HCT116 (cell line): Measurements from ENCODE around the gene DNAH9. TPM values are rescaled to one million over a fixed set of nuclear protein-coding genes. Genes with fewer than 3 reads are reported as not detected.

Source experiments
- ATAC-seq: fragments of 200-7000 bp; cut with Tn5 transposase; 2 replicates; pipeline ENCODE4 v1.9.1; 2020; ENCODE audit warnings: mild to moderate bottlenecking, moderate library complexity
- BruUV-seq: library from RNA; stranded (reverse); fragments of 400-500 nt; replicated peaks from 2 replicates; lab custom pipeline; 2021; lab: Mats Ljungman, UMichigan
- CTCF ChIA-PET: fragments of 300-600 bp; sonication (Branson Sonifier 250); formaldehyde crosslinking; loops from one replicate; lab custom pipeline; 2021; ENCODE audit warnings: antibody characterized with exemption; lab: Charles Lee
- POLR2A ChIA-PET: fragments of 300-600, 350-600 bp; sonication (Branson Sonifier 250); formaldehyde crosslinking; loops from one replicate; lab custom pipeline; 2021; ENCODE audit warnings: antibody characterized with exemption; lab: Charles Lee
- RAD21 ChIA-PET, 2 experiments: fragments of 300-600 bp; sonication (Branson Sonifier 250); formaldehyde crosslinking; loops; one replicate each; lab custom pipeline; 2023; ENCODE audit warnings: low total read pairs in 2 of 2; ENCODE audit not compliant: uncharacterized antibody in 2 of 2, unreplicated experiment in 2 of 2, low non-redundant PET in 1 of 2; lab: Charles Lee
- DNase-seq: peaks from one replicate; pipeline ENCODE4 v3.0.0-alpha.2; 2010; ENCODE audit warnings: low read depth, low spot score
- H2AFZ ChIP-seq: fragments of 200-600 bp; shearing (Covaris generic), sonication (generic); 2 replicates; pipeline ENCODE4 v1.6.1; 2017; ENCODE audit warnings: low read depth, mixed run types, mixed read lengths, antibody characterized with exemption, low read length; ENCODE audit not compliant: poor library complexity, severe bottlenecking
- H3K27ac ChIP-seq: 2 replicates; pipeline ENCODE4 v1.5.1; 2012; ENCODE audit warnings: low read depth, low read length
- H3K27me3 ChIP-seq: fragments of 200-600 bp; sonication (generic); 2 replicates; pipeline ENCODE4 v1.6.1; 2016; ENCODE audit warnings: mixed run types, low read length, mixed read lengths; ENCODE audit not compliant: insufficient read depth
- H3K36me3 ChIP-seq, 2 experiments: fragments of 200-500 bp in 1 of 2; fragments of 200-600 bp in 1 of 2; sonication (Bioruptor generic) in 1 of 2; sonication (generic) in 1 of 2; 2 replicates each; pipeline versions ENCODE4 v1.5.1 to v1.6.1; 2014 to 2016; ENCODE audit warnings: low read length in 2 of 2, inconsistent platforms in 1 of 2, mixed read lengths in 1 of 2, mixed run types in 1 of 2; ENCODE audit not compliant: insufficient read depth in 2 of 2, control insufficient read depth in 1 of 2
- H3K4me1 ChIP-seq, 2 experiments: fragments of 200-600 bp in 1 of 2; sonication (generic) in 1 of 2; 2 replicates each; pipeline versions ENCODE4 v1.5.1 to v1.6.1; 2012 to 2017; ENCODE audit warnings: low read length in 2 of 2, inconsistent platforms in 1 of 2, mild to moderate bottlenecking in 1 of 2, mixed read lengths in 1 of 2, mixed run types in 1 of 2, moderate library complexity in 1 of 2; ENCODE audit not compliant: insufficient read depth in 2 of 2, control insufficient read depth in 1 of 2
- H3K4me2 ChIP-seq: fragments of 200-600 bp; sonication (generic); 2 replicates; pipeline ENCODE4 v1.6.1; 2017; ENCODE audit warnings: mixed run types, low read length, mixed read lengths
- H3K4me3 ChIP-seq, 2 experiments: fragments of 200-600 bp in 1 of 2; sonication (generic) in 1 of 2; replicated peaks in 1 of 2; 2 replicates each; pipeline ENCODE4 v1.5.1; 2011 to 2016; ENCODE audit warnings: low read length in 2 of 2, control low read depth in 1 of 2, low read depth in 1 of 2, mild to moderate bottlenecking in 1 of 2, mixed read lengths in 1 of 2, mixed run types in 1 of 2
- H3K79me2 ChIP-seq: fragments of 200-600 bp; sonication (generic); 2 replicates; pipeline ENCODE4 v1.6.1; 2017; ENCODE audit warnings: mild to moderate bottlenecking, mixed run types, low read length, moderate library complexity, mixed read lengths; ENCODE audit not compliant: insufficient read depth
- H3K9ac ChIP-seq: fragments of 200-600 bp; sonication (generic); 2 replicates; pipeline ENCODE4 v1.6.1; 2016; ENCODE audit warnings: low read length, mixed read lengths
- H3K9me2 ChIP-seq: fragments of 200-600 bp; sonication (generic), shearing (Covaris generic); 2 replicates; pipeline ENCODE4 v1.6.1; 2017; ENCODE audit warnings: mixed run types, mild to moderate bottlenecking, moderate library complexity; ENCODE audit not compliant: insufficient read depth
- H3K9me3 ChIP-seq, 2 experiments: fragments of 200-500 bp in 1 of 2; fragments of 200-600 bp in 1 of 2; sonication (Bioruptor generic) in 1 of 2; sonication (generic) in 1 of 2; 2 replicates each; pipeline ENCODE4 v1.6.1; 2014 to 2017; ENCODE audit warnings: low read length in 2 of 2, mixed read lengths in 2 of 2, inconsistent platforms in 1 of 2, low read depth in 1 of 2, mild to moderate bottlenecking in 1 of 2, mixed run types in 1 of 2, moderate library complexity in 1 of 2; ENCODE audit not compliant: control insufficient read depth in 1 of 2, insufficient read depth in 1 of 2
- H4K20me1 ChIP-seq: fragments of 200-600 bp; sonication (generic), shearing (Covaris generic); 2 replicates; pipeline ENCODE4 v1.6.1; 2017; ENCODE audit warnings: mixed run types, mild to moderate bottlenecking, moderate library complexity; ENCODE audit not compliant: insufficient read depth
- CBX3 ChIP-seq: IDR thresholded peaks from 2 replicates; pipeline ENCODE4 v1.6.1; 2012; ENCODE audit warnings: low read depth
- EGR1 ChIP-seq: IDR thresholded peaks from 2 replicates; pipeline ENCODE4 v1.6.1; 2012; ENCODE audit warnings: low read depth
- ELF1 ChIP-seq: IDR thresholded peaks from 2 replicates; pipeline ENCODE4 v1.6.1; 2012; ENCODE audit warnings: low read depth, borderline replicate concordance
- FOSL1 ChIP-seq: IDR thresholded peaks from 2 replicates; pipeline ENCODE4 v1.6.1; 2012; ENCODE audit warnings: low read depth
- POLR2AphosphoS5 ChIP-seq: IDR thresholded peaks from 2 replicates; pipeline ENCODE4 v1.6.1; 2011; ENCODE audit warnings: mild to moderate bottlenecking, low read depth, low read length, moderate library complexity
- SP1 ChIP-seq: IDR thresholded peaks from 2 replicates; pipeline ENCODE4 v1.6.1; 2012; ENCODE audit warnings: low read depth
- SRF ChIP-seq: IDR thresholded peaks from 2 replicates; pipeline ENCODE4 v1.6.1; 2012; ENCODE audit warnings: low read depth
- ZFX ChIP-seq: fragments of 450-650 bp; IDR thresholded peaks from 2 replicates; pipeline ENCODE4 v1.6.1; 2017
- ZNF274 ChIP-seq: fragments of 200-500 bp; sonication (Bioruptor generic); IDR thresholded peaks from 2 replicates; pipeline ENCODE4 v1.6.1; 2014; ENCODE audit warnings: mild to moderate bottlenecking, low read depth, low read length, inconsistent platforms
- intact Hi-C: fragments of 100-400 bp; cut with micrococcal nuclease; formaldehyde crosslinking; loops from 2 replicates; pipeline ENCODE4 v1.10.0; 2022
- total RNA-seq: library from RNA; stranded (reverse); gene quantifications from one replicate; pipeline ENCODE4 v1.2.1, GENCODE V29; 2021; ENCODE audit not compliant: unreplicated experiment
- TF ChIP-seq, protein P1 (sequence below): IDR thresholded peaks from 2 replicates; pipeline ENCODE4 v1.6.1; 2012; ENCODE audit warnings: low read depth
- TF ChIP-seq, protein P2 (sequence below): IDR thresholded peaks from 2 replicates; pipeline ENCODE4 v1.6.1; 2011; ENCODE audit warnings: mild to moderate bottlenecking, low read length, moderate library complexity; ENCODE audit not compliant: insufficient replicate concordance; ENCODE audit errors: extremely low read depth
- TF ChIP-seq, protein P3 (sequence below), 3 experiments: fragments of 200-600 bp in 1 of 3; sonication (generic) in 1 of 3; IDR thresholded peaks in 2 of 3; conservative IDR thresholded peaks in 1 of 3; 2 replicates each; pipeline ENCODE4 v1.5.1; 2012 to 2017; ENCODE audit warnings: low read depth in 2 of 3, low read length in 2 of 3, antibody characterized with exemption in 1 of 3, borderline replicate concordance in 1 of 3, control low read depth in 1 of 3, mild to moderate bottlenecking in 1 of 3, mixed read lengths in 1 of 3, mixed run types in 1 of 3, moderate library complexity in 1 of 3; ENCODE audit not compliant: insufficient read depth in 1 of 3
- TF ChIP-seq, protein P4 (sequence below): IDR thresholded peaks from 2 replicates; pipeline ENCODE4 v1.6.1; 2012

Gene DNAH9
- total RNA-seq, 1 experiment from 2014 or later = not detected

DNA sequence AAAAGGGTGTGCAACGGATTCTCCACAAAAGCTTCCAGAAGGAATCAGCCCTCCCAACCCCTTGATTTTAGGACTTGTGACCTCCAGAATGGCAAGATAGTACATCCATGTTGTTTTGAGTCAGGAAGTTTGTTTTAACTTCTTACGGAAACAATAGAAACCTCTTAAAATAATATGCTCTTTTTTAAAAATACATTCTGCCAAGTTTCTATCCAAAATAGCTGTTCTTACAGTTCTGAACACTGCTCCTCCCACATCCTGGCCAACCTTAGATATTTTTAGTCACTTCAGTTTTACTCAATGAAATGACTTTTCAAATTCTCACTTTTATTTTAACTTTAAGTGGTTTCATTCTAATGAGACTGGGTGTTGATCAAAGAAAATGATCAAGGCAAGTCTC lies 242.6 kb downstream of the DNAH9 start:
- Histone ChIP-seq H3K4me2 (no peak overlapping the region), H3K27me3 (peaks cover 44% of the 10 kb centered on the region), H3K4me1 (no peaks in the 10 kb centered on the region), H3K27ac (no peak overlapping the region), H3K4me3 (no peak overlapping the region), H3K36me3 (no peaks in the 10 kb centered on the region), H2AFZ (no peak overlapping the region), H3K9me3 (no peaks in the 10 kb centered on the region), H4K20me1 (no peaks in the 10 kb centered on the region), H3K79me2 (no peaks in the 10 kb centered on the region), H3K9ac (no peak overlapping the region), H3K9me2 (no peaks in the 10 kb centered on the region)
- ChIA-PET RAD21 (no interaction called here), POLR2A (no interaction called here), CTCF (no interaction called here)
- intact Hi-C loops = no loop called here
- DNase-seq (no peak), ATAC-seq (no peak)
- no TSS peak for BruUV-seq
- TF ChIP-seq FOSL1 (no peak), ZNF274 (no peak), SP1 (no peak), SRF (no peak), ZFX (no peak), CBX3 (no peak), POLR2AphosphoS5 (no peak), ELF1 (no peak), EGR1 (no peak)
- TF ChIP-seq, protein P1, sequence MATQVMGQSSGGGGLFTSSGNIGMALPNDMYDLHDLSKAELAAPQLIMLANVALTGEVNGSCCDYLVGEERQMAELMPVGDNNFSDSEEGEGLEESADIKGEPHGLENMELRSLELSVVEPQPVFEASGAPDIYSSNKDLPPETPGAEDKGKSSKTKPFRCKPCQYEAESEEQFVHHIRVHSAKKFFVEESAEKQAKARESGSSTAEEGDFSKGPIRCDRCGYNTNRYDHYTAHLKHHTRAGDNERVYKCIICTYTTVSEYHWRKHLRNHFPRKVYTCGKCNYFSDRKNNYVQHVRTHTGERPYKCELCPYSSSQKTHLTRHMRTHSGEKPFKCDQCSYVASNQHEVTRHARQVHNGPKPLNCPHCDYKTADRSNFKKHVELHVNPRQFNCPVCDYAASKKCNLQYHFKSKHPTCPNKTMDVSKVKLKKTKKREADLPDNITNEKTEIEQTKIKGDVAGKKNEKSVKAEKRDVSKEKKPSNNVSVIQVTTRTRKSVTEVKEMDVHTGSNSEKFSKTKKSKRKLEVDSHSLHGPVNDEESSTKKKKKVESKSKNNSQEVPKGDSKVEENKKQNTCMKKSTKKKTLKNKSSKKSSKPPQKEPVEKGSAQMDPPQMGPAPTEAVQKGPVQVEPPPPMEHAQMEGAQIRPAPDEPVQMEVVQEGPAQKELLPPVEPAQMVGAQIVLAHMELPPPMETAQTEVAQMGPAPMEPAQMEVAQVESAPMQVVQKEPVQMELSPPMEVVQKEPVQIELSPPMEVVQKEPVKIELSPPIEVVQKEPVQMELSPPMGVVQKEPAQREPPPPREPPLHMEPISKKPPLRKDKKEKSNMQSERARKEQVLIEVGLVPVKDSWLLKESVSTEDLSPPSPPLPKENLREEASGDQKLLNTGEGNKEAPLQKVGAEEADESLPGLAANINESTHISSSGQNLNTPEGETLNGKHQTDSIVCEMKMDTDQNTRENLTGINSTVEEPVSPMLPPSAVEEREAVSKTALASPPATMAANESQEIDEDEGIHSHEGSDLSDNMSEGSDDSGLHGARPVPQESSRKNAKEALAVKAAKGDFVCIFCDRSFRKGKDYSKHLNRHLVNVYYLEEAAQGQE = no peak
- TF ChIP-seq, protein P2, sequence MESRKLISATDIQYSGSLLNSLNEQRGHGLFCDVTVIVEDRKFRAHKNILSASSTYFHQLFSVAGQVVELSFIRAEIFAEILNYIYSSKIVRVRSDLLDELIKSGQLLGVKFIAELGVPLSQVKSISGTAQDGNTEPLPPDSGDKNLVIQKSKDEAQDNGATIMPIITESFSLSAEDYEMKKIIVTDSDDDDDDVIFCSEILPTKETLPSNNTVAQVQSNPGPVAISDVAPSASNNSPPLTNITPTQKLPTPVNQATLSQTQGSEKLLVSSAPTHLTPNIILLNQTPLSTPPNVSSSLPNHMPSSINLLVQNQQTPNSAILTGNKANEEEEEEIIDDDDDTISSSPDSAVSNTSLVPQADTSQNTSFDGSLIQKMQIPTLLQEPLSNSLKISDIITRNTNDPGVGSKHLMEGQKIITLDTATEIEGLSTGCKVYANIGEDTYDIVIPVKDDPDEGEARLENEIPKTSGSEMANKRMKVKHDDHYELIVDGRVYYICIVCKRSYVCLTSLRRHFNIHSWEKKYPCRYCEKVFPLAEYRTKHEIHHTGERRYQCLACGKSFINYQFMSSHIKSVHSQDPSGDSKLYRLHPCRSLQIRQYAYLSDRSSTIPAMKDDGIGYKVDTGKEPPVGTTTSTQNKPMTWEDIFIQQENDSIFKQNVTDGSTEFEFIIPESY = no peak
- TF ChIP-seq, protein P3, sequence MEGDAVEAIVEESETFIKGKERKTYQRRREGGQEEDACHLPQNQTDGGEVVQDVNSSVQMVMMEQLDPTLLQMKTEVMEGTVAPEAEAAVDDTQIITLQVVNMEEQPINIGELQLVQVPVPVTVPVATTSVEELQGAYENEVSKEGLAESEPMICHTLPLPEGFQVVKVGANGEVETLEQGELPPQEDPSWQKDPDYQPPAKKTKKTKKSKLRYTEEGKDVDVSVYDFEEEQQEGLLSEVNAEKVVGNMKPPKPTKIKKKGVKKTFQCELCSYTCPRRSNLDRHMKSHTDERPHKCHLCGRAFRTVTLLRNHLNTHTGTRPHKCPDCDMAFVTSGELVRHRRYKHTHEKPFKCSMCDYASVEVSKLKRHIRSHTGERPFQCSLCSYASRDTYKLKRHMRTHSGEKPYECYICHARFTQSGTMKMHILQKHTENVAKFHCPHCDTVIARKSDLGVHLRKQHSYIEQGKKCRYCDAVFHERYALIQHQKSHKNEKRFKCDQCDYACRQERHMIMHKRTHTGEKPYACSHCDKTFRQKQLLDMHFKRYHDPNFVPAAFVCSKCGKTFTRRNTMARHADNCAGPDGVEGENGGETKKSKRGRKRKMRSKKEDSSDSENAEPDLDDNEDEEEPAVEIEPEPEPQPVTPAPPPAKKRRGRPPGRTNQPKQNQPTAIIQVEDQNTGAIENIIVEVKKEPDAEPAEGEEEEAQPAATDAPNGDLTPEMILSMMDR (IDR thresholded peaks at IDR 0.05 in 2 of 3, conservative IDR thresholded peaks at IDR 0.05 in 1 of 3; ENCODE audit: borderline replicate concordance in 1 of 3, insufficient read depth in 1 of 3, low read depth in 2 of 3, low read length in 2 of 3) = no peak
- TF ChIP-seq, protein P4, sequence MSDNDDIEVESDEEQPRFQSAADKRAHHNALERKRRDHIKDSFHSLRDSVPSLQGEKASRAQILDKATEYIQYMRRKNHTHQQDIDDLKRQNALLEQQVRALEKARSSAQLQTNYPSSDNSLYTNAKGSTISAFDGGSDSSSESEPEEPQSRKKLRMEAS = no peak
